ENCODE measurements around the gene TMEM273.

TMEM273 gene

GRCh38 chr10:49123981-49124950 is 63.9 kb downstream of the TMEM273 start:
- TF ChIP-seq CTCF (IDR thresholded peaks at IDR 0.05; ENCODE audit: low read depth, low read length) = no peak
- DNase-seq (ENCODE audit: extremely low read depth, low read depth) = no peak

- no peak for DNase-seq (ENCODE audit: extremely low read depth, low read depth)
- no peak for TF ChIP-seq CTCF (IDR thresholded peaks at IDR 0.05; ENCODE audit: low read depth, low read length)
Measured at GRCh38 chr10:49120911-49121310, 67.3 kb downstream of the TMEM273 start.

- TF ChIP-seq CTCF (IDR thresholded peaks at IDR 0.05; ENCODE audit: low read depth, low read length) = no peak
- no peak for DNase-seq (ENCODE audit: extremely low read depth, low read depth)
Measured at GRCh38 chr10:49119746-49120145, 68.4 kb downstream of the TMEM273 start.

- TF ChIP-seq CTCF (IDR thresholded peaks at IDR 0.05; ENCODE audit: low read depth, low read length) = no peak
- DNase-seq (ENCODE audit: extremely low read depth, low read depth) = no peak
Measured at GRCh38 chr10:49118430-49119074, 69.6 kb downstream of the TMEM273 start.

- TF ChIP-seq CTCF (IDR thresholded peaks at IDR 0.05; ENCODE audit: low read depth, low read length) = no peak
- DNase-seq (ENCODE audit: extremely low read depth, low read depth) = no peak
Measured at GRCh38 chr10:49117376-49118070, 70.7 kb downstream of the TMEM273 start.

GRCh38 chr10:49116509-49117375 is 71.4 kb downstream of the TMEM273 start:
- no peak for DNase-seq (ENCODE audit: extremely low read depth, low read depth)
- no peak for TF ChIP-seq CTCF (IDR thresholded peaks at IDR 0.05; ENCODE audit: low read depth, low read length)
